Left colon (tissue), 2 donors: ENCODE results near the gene TNFAIP6. TPM values are rescaled to one million over a fixed set of nuclear protein-coding genes. Genes with fewer than 3 reads are reported as not detected.

ENCODE experiments used
- ATAC-seq: fragments of 200-7000 bp; cut with Tn5 transposase; one replicate; pipeline ENCODE4 v1.9.1; 2020; ENCODE audit warnings: mild to moderate bottlenecking, moderate library complexity
- DNase-seq, 2 donors: peaks; one replicate each; pipeline ENCODE4 v3.0.0-alpha.2; 2020
- intact Hi-C, 2 donors: fragments of 100-400 bp; cut with DNase I in 1 of 2; cut with micrococcal nuclease in 1 of 2; formaldehyde crosslinking; loops; one replicate each; pipeline versions ENCODE4 v1.11.2 to v1.14.0; 2022; cut with DNase I, micrococcal nuclease
- total RNA-seq, 2 donors: library from RNA; stranded (reverse); fragmentation: NEBNext Ultra II Directional; extraction: Animal tissue kit (Norgen Biotek cat#: 25700); gene quantifications; one replicate each; pipeline ENCODE4 v1.2.1, GENCODE V29; 2021
- donor health status: DM: no; HTN: no; CAD: no.
- donor health status: DM: yes; HTN: yes; CAD: no.

TNFAIP6 gene
- total RNA-seq, 2 donors from 2014 or later, result 0.25 TPM; not detected in 1

DNA sequence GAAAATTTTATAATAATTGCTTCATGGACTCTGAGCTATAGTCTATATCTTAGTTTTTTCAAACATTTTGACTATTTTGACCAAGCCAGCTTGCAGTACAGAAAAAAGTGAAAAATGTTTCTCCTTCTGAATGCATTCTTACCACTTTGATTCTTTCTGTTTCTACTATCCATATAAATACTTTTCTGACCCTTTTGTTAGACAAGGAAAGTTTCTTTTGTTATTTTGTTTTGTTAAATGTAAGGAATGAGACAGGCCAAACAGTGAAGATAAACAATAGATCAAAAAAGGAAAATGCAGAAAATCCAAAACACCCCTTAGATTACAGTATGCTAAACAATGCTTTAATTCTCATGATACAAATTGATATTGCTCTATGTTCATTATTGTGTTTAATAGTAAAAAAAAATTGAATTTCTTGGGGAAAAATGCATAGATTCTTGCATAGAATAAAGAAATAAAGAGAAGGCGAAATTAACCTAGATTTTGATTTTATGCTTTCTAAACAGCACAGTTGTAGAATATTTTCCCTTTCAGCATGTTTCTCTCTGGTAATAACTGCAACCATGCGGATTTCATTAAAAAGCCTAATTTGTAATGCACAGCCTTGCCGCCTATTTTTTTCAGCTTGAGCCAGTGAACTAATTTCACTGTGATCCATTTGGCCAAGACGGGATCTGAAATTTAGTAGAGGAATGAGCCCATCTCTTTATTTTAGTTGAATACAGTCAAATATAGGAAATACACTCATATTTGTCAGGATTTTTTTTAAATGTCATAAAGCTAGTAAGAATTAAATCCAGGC, 976 bp downstream of the TNFAIP6 start:
- ATAC-seq, result no peak
- DNase-seq, result no peak
- intact Hi-C loops, result no loop called here

DNA sequence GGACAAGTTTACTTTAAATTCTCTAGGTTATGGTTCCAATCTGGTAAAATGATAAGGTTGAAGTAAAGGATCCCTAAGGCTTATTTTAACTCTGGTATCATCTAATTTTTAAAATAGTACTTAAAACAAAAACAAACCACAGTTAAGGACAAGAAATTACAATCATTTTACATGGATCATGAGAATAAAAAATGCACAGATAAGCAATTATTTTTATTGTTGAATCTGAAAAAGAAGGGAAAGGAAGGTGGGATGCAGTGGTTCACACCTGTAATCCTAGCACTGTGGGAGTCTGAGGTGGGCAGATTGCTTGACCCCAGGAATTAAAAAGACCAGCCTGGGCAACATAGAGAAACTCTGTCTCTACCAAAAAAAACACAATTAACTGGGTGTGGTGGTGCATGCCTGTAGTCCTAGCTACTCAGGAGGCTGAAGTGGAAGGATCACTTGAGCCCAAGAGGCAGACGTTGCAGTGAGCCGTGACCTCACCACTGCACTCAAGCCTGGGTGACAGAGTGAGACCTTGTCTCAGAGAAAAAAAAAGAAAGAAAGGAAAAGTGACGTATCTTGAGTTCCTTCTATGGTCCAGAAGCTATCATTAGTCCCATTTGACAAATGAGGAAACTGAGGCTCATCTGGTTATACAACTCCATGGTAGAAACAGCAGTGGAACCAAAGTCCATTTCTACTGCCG, 2.5 kb downstream of the TNFAIP6 start:
- DNase-seq, result no peak
- no peak for ATAC-seq
- intact Hi-C loops, result no loop called here

DNA sequence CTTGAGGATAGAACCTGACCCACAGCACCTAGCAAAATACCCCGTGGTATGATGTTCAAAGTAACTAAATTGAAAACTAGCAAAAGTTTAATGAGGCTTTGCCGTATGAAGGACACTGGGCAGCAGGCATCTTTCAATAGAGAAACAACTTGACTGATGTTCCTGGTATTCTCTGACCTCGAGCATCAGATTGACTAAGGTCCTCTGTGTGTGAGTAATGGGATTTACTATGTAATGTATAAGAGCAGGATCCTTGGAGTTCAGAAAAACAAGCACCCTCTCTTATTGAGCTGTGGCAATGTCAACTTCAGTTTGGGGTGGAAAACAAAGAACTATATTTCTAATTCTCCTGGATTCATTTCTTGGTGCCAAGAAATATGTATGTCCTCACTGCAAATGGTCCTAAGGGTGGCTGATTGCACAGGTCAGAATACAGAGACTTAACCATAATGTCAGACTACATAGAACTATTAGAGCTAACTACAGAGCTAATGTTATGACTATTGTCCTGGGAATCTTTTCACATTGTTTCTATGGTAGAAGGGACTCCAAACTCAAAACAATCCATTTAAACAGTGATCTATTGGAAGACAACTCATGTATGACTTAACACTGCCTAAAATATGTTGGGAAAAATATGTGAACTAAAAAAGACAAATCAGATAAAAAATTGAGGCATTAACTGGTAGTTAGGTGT, 4.4 kb downstream of the TNFAIP6 start:
- intact Hi-C loops, result no loop called here
- no peak for DNase-seq
- no peak for ATAC-seq

DNA sequence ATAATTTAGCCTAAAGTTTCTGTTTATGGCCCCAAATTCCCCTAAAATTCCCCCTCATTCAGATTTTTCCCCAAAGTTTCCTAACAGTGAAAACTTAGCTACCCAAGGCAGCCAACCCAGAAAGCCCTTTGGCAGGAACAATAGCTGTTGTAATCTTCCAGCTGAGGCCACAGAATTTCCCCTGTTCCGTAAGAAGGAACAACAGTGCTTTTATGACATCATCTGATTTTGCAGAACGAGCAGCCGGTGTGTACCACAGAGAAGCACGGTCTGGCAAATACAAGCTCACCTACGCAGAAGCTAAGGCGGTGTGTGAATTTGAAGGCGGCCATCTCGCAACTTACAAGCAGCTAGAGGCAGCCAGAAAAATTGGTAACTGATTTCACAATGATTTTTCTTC, 6.3 kb downstream of the TNFAIP6 start:
- intact Hi-C loops, result no loop called here
- no peak for ATAC-seq
- DNase-seq, result peak in 1 of 2 donors; percentile 25

DNA sequence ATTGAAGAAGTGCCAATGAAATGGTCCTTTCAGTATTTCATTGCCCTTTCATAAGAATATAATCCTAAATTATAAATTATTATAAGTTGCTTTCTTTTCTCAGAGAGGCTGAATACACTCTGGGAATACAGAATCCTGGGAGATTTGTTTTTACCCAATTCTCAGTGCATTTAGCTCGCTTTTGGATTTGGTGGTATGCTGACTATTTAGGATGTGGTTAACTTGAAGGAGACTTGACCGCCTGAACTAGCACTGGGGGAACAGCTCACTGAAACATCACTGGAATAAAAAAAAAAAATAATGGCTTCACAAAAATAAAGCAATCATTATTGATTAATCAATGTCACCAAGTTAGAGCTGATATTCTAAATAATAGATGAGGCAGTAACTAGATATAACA, 10.2 kb downstream of the TNFAIP6 start:
- intact Hi-C loops, result no loop called here
- no peak for ATAC-seq
- no peak for DNase-seq

DNA sequence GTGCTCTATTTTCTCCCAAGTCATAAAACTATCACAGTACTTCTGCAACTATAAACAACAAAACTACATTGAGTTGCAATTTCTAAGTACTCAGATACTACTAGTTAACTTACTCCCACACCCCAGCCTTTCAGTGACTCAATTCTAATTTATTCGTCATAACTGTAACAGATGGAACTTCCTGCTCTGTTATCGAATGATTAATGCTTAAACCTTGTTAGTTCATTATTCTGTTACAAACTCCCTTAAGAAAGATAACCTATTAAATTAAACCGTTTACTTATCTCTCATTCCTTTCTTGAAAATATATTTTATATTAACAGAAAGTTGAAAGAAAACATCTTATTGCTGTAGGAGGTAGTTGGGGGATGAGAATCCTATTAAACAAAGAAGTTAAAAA, 17.0 kb downstream of the TNFAIP6 start:
- DNase-seq (no peak), ATAC-seq (no peak)
- intact Hi-C loops, result no loop called here

DNA sequence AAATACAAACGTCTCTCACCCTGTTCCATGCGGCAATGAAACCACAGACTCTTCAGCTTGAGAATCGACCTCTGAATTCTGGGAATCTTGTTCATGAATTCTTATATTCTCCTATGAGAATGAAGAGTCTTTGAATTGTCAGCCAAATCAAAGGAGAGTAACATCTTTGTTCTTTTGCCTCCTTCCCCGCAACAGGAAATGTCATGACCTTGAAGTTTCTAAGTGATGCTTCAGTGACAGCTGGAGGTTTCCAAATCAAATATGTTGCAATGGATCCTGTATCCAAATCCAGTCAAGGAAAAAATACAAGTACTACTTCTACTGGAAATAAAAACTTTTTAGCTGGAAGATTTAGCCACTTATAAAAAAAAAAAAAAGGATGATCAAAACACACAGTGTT, 21.8 kb downstream of the TNFAIP6 start:
- intact Hi-C loops, result no loop called here

DNA sequence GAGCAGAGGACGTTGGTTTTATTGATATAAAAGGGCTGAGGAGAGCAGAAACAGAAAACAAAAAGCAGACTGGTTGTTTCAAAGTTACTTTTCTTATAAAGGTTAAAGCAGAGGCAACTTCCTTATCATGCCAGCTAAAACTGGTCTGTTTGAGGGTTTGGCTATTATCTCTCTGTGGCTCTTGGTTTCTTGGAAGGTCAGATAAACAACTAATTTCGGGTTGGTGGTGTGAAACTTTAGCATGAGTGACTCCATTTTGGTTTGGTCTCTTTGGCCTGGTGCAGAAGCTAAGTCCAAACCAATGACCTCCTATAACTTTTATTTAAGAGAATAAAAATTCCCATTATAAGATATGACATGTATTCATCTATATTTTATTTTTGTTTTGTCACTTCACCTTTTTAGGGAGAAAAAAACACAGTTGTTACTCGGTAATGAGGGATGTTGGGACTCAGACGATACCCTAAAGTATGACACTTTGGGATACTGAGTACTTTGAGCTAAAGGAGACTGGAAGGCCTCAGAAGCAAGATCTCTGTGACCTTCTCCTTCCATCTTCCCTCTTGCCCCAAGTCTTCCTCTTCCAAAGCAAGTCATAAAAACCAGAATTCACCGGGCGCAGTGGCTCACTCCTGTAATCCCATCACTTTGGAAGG, 23.3 kb downstream of the TNFAIP6 start:
- DNase-seq (no peak), ATAC-seq (no peak)
- intact Hi-C loops, result no loop called here

More for the DNA sequence above, 21.8 kb downstream of the TNFAIP6 start:
- ATAC-seq (no peak), DNase-seq (no peak)

DNA sequence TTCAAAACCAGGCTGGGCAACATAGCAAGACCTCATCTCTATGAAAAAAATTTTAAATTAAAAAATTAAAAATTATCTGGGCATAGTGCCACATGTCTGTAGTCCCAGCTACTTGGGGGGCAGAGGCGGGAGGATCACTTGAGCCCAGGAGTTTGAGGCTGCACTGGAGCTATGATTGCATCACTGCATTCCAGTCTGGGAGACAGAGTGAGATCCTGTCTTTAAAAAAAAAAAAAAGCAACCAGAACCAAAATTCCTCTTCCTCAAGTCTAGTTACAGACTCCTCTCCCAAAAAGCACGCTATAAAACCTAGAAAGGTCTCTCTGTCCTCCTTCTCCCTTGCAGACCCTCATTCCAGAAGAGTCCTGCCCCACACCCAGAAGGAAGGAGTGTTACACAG, 23.9 kb downstream of the TNFAIP6 start:
- no peak for ATAC-seq
- intact Hi-C loops, result no loop called here

DNA sequence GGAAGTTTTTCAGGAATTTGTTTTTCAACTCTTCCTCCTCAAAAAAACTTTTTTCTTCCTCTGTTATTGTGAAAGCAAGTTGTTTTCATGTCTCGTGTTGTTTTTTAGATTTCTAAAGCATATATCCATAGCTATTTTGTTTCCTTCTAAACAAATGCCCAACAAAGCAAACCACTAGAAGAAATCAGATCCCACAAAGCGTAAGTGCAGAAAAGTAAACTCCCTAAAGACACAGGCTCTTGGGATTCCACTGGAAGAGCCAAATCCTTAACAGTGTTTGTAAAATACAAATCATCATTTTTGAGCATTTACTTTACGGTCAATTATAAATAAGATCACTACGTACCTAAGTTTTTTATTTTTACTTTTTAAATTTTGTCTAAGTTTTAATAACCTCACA, 30.6 kb downstream of the TNFAIP6 start:
- ATAC-seq, result no peak
- intact Hi-C loops, result no loop called here
- no peak for DNase-seq

More for the DNA sequence above, 23.9 kb downstream of the TNFAIP6 start:
- no peak for DNase-seq

DNA sequence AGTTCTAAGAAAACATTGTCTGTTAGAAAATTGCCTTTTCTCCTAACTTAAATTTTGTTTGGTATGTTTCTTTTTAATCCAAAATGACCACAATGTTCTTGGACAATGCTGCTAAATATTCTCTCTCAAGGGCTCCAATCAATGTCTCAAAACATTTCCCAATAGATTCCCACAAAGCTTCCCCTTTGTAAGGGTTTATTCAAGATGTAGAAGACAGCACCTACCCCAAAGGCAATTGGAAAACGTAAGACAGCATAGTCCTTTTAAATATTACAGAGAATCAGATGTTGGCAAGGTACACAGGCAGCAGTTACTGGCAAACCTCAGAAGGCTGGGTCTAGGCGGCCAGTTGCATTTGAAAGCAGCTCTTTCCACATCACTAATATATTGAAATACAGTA, 34.0 kb downstream of the TNFAIP6 start:
- DNase-seq, result no peak
- no peak for ATAC-seq
- intact Hi-C loops, result no loop called here

DNA sequence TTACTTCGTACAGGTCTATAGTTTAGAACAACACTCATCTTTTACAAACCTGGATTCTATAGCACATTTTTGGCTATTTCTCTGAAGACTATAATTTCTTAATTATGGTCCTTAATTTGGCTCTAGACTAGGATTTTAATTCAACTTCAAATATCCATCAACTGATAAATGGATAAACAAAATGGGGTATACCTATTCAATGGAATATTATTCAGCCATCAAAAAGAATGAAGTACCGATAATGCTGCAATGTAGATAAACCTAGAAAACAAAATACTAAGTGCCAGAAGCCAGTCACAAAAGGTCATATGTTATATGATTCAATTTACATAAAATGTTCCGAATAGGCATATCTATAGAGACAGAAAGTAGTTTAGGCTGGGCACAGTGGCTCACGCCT, 37.1 kb downstream of the TNFAIP6 start:
- ATAC-seq (no peak), DNase-seq (no peak)
- intact Hi-C loops, result no loop called here

DNA sequence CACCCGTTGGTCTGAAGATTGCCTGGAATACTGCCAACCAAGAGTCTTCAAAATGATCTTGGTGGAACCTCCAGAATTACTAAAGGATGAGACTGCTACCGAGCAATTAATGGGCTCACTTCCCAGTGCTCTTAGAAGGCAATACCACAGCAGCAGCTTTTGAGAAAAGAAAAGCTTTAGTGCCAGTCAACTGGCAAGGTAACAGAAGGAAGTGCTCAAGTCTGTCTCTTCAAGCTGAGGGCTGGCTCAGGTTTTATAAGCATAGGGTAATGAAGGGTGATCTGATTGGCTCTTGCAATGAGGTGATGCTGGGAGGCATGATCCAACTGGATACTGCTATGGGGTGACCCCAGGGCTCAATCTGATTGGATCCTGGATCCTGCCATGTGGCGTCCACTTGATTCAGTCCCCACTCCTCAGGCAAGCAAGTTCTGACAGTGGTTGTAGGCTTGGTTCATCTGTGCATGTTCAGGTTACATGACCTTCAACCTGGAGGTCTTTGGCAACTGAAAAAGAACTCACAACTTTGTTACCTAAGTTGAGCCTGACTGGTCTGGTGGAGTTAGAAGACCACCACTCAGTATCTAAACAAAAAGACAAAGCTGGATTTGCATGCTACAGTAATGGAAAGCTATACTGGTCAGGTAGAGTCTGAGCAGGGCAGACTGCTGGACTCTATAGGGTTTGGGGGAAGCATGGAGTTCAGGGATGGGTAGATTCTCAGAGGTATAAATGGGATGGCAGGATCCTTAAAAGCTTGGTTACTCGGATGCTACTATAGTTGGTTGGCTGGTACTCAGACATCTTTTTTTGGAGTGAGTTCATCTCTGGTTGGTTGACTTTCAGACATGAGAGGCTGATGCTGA, 38.4 kb downstream of the TNFAIP6 start:
- DNase-seq, result no peak
- no peak for ATAC-seq
- intact Hi-C loops, result no loop called here

DNA sequence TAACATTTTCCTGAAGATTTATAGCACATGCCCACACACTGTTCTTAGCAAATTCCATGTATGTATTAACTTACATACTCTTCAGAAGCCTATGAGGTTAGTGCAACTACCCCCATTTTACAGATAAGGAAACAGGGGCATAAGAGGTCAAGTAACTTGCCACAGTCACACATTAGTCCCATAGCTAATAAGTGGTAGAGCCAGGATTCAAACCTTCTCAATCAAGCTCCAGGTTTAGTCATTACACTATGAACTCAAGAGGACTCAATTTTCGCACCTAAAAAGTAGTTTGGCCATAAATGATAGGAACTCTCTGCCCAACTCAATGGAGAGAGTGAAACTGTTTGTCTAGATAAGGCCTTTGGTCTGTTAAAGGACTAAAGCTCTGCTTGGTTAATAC, 42.6 kb downstream of the TNFAIP6 start:
- ATAC-seq, result no peak
- DNase-seq, result no peak
- intact Hi-C loops, result no loop called here

DNA sequence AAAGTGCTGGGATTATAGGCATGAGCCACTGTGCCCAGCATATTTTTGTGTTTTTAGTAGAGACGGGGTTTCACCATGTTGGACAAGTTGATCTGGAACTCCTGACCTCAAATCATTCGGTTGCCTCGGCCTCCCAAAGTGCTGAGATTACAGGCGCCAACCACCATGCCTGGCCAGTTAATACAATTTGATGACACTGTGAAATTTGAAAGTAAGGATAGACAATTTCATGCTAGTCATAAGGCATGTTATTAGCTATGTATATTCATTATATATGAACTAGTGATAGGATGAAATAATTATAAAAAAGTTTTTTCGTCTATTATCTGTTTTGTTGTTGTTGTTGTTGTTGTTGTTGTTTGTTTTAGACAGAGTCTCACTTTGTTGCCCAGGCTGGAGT, 43.8 kb downstream of the TNFAIP6 start:
- DNase-seq (no peak), ATAC-seq (no peak)
- intact Hi-C loops, result no loop called here

DNA sequence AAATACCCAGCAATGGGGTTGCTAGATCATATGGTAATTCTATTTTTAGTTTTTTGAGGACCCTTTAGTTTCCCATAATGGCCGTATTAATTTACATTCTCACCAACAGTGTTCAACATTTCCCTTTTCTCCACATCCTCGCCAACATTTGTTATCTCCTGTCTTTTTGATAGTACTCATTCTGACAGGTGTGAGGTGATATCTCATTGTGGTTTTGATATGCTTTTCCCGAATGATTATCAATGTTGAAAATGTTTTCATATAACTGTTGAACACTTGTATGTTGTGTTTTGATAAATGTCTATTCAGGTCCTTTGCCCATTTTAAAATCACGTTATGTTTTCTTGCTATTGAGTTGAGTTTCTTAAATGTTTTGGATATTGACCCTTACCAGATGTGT, 46.5 kb downstream of the TNFAIP6 start:
- intact Hi-C loops, result no loop called here
- no peak for DNase-seq

DNA sequence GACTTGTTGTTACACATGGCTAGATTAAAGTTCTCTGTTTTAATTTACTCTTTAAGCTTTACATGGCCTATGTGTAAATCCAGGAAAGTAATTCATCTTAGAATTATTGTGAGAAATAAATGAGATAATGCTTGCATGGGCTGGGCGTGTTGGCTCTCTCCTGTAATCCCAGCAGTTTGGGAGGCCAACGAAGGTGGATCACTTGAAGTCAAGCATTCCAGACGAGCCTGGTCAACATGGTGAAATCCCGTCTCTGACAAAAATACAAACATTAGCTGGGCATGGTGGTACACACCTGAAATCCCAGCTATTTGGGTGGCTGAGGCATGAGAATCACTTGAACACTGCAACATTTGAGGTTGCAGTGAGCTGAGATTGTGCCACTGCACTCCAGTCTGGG, 48.0 kb downstream of the TNFAIP6 start:
- intact Hi-C loops, result no loop called here
- DNase-seq (no peak), ATAC-seq (no peak)

More for the DNA sequence above, 46.5 kb downstream of the TNFAIP6 start:
- no peak for ATAC-seq

DNA sequence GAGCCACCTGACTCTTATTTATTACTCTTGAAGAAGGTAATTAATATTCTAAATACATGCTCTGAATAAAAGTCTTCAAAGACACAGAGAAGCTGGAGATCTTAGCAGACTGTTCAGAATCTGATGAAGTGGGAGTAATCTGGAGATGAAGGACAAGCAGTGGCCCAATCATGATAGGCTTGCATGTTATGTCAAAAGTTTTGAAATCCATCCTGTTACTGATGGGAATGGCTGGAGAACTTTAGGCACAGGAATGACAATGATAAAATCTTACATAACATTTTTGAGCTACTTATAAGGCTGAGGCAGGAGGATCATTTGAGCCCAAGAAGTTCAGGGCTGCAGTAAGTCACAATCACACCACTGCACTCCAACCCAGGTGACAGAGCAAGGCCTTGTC, 49.9 kb downstream of the TNFAIP6 start:
- DNase-seq (no peak), ATAC-seq (no peak)
- intact Hi-C loops, result no loop called here
